GM13977 (cell line): ENCODE data around the gene ZNF80.

ENCODE experiments used
- DNase-seq: peaks from one replicate; pipeline ENCODE4 v3.0.0; 2012; ENCODE audit warnings: low spot score
- CTCF ChIP-seq: IDR thresholded peaks from 2 replicates; pipeline ENCODE4 v1.5.1; 2012; ENCODE audit warnings: mild to moderate bottlenecking, control low read depth; ENCODE audit not compliant: insufficient read depth; ENCODE audit errors: extremely low read depth, missing control alignments
- in situ Hi-C: fragments of 300-500 bp; cut with MboI; formaldehyde crosslinking; loops from one replicate; pipeline ENCODE4 v1.12.0; 2022; ENCODE audit warnings: low sequenced_read_pairs, low pct_unique_long_range_greater_than_20kb, mixed read lengths, inconsistent platforms; ENCODE audit not compliant: unreplicated experiment

Gene ZNF80

GRCh38 chr3:114205541-114205940 lies 31.8 kb downstream of the ZNF80 start:
- in situ Hi-C loops: no loop called here
- TF ChIP-seq CTCF: no peak
- DNase-seq: no peak

- no peak for DNase-seq
- in situ Hi-C loops: no loop called here
- no peak for TF ChIP-seq CTCF
Observed at GRCh38 chr3:114194750-114195149, 42.6 kb downstream of the ZNF80 start.

- DNase-seq: no peak
- TF ChIP-seq CTCF: no peak
- in situ Hi-C loops: no loop called here
Observed at GRCh38 chr3:114192136-114192535, 45.2 kb downstream of the ZNF80 start.

- TF ChIP-seq CTCF: no peak
- no peak for DNase-seq
- in situ Hi-C loops: no loop called here
Observed at GRCh38 chr3:114186501-114186900, 50.9 kb downstream of the ZNF80 start.
